Testis (tissue), 3 donors: ENCODE results near the gene ANTXR1. TPM values are rescaled to one million over a fixed set of nuclear protein-coding genes. Genes with fewer than 3 reads are reported as not detected.

Experiments used
- DNase-seq: peaks from one replicate; pipeline ENCODE4 v3.0.0-alpha.2; 2019
- H3K27ac ChIP-seq, 2 donors: fragments of 200-600 bp; sonication (generic); one replicate each; pipeline ENCODE4 v1.5.1; 2019
- H3K27me3 ChIP-seq: fragments of 200-600 bp; sonication (generic); one replicate; pipeline ENCODE4 v1.5.1; 2019
- H3K36me3 ChIP-seq: fragments of 200-600 bp; sonication (generic); one replicate; pipeline ENCODE4 v1.5.1; 2017; ENCODE audit warnings: low read depth; ENCODE audit errors: missing control alignments
- H3K4me1 ChIP-seq: fragments of 200-600 bp; sonication (generic); one replicate; pipeline ENCODE4 v1.5.1; 2019
- H3K4me3 ChIP-seq, 2 donors: fragments of 200-600 bp; sonication (generic); one replicate each; pipeline ENCODE4 v1.5.1; 2017 to 2019
- H3K9me3 ChIP-seq: fragments of 200-600 bp; sonication (generic); one replicate; pipeline ENCODE4 v1.5.1; 2017
- CTCF ChIP-seq, 3 experiments: fragments of 450-650 bp in 2 of 3; fragments of 200-600 bp in 1 of 3; sonication (generic) in 1 of 3; IDR thresholded peaks; one replicate each; pipeline ENCODE4 v1.5.1; 2016 to 2019; ENCODE audit warnings: antibody characterized with exemption in 3 of 3, mild to moderate bottlenecking in 2 of 3, moderate library complexity in 1 of 3
- POLR2A ChIP-seq: fragments of 450-650 bp; IDR thresholded peaks from one replicate; pipeline ENCODE4 v1.6.1; 2017; ENCODE audit warnings: antibody characterized with exemption, mild to moderate bottlenecking, moderate library complexity
- WGBS, 2 donors: methylation state at CpG; one replicate each; pipeline ENCODE4 v1.1.5; 2018; 5-methylcytosine and 5-hydroxymethylcytosine counted together
- intact Hi-C: fragments of 100-400 bp; cut with DNase I; formaldehyde crosslinking; loops from one replicate; pipeline ENCODE4 v1.15.1; 2023; ENCODE audit warnings: low total_unique reads
- polyA plus RNA-seq: library from polyadenylated mRNA; stranded (reverse); fragments of 350-450 nt; fragmentation: Illumina TruSeq; extraction: RNeasy Lipid Tissue Mini Kit (QIAGEN cat#74804); gene quantifications from one replicate; pipeline ENCODE4 v1.2.3, GENCODE V29; 2014; ENCODE audit warnings: low read depth, low replicate concordance; ENCODE audit not compliant: insufficient read depth
- total RNA-seq, 2 donors: library from RNA; depleted of rRNA; stranded (reverse); fragments of >200 nt; gene quantifications; one replicate each; pipeline ENCODE4 v1.2.3, GENCODE V29; 2016

ANTXR1 gene
- total and polyA plus RNA-seq, 3 donors from 2014 or later: 16.6 to 35.7 (median 20.1) TPM

GRCh38 chr2:69033461-69034095 is 20.6 kb downstream of the ANTXR1 start:
- WGBS, 2 donors: 75 to 84% methylated on average over 1 of the region's 1 CpG
- no peak for TF ChIP-seq POLR2A
- TF ChIP-seq CTCF (IDR thresholded peaks at IDR 0.05): no peak

DNA sequence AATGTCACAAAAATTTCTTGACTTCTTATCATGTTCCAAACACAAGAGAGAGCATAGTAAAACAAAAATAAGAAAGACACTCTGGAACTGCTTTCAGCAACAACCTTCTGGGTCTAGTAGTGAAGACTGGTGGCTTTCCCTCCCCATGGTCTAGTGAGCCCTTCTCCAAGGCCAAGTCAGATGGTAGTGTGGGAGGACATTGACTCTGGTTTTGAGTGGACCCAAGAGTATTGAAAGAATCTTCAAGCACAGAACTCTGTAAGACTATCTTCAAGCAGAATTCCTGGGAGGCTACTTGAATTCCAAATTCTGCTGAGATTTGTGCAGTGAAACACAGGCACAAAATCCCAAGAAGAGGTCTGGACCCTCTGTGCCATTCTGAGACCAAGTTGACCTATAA is 21.1 kb downstream of the ANTXR1 start:
- Histone ChIP-seq H3K27ac (no peak overlapping the region), H3K36me3 (no peaks in the 10 kb centered on the region), H3K9me3 (no peaks in the 10 kb centered on the region), H3K4me3 (no peak overlapping the region), H3K4me1 (no peaks in the 10 kb centered on the region), H3K27me3 (no peaks in the 10 kb centered on the region)
- intact Hi-C loops: no loop called here
- TF ChIP-seq POLR2A (no peak), CTCF (IDR thresholded peaks at IDR 0.05) (no peak)
- no peak for DNase-seq

More at GRCh38 chr2:69033461-69034095, 20.6 kb downstream of the ANTXR1 start:
- Histone ChIP-seq H3K4me1 (no peaks in the 10 kb centered on the region), H3K4me3 (no peak overlapping the region), H3K9me3 (no peaks in the 10 kb centered on the region), H3K27ac (no peak overlapping the region), H3K36me3 (no peaks in the 10 kb centered on the region), H3K27me3 (no peaks in the 10 kb centered on the region)
- intact Hi-C loops: no loop called here
- DNase-seq: no peak

- TF ChIP-seq CTCF (IDR thresholded peaks at IDR 0.05): no peak
- TF ChIP-seq POLR2A: no peak
- intact Hi-C loops: no loop called here
- H3K36me3 ChIP-seq: no peaks in the 10 kb centered on the region
- H3K9me3 ChIP-seq: no peaks in the 10 kb centered on the region
- no peaks in the 10 kb centered on the region for H3K27me3 ChIP-seq
- 83 to 95% methylated on average over 2 to 3 of the region's 3 CpGs for WGBS, 2 donors
- H3K4me1 ChIP-seq: no peaks in the 10 kb centered on the region
- no peak for DNase-seq
- H3K4me3 ChIP-seq: no peak overlapping the region
- H3K27ac ChIP-seq: no peak overlapping the region
Observed at GRCh38 chr2:69034845-69035244, 21.9 kb downstream of the ANTXR1 start.

GRCh38 chr2:69036926-69037325 is 23.9 kb downstream of the ANTXR1 start:
- Histone ChIP-seq H3K4me1 (no peaks in the 10 kb centered on the region), H3K27ac (no peak overlapping the region), H3K27me3 (no peaks in the 10 kb centered on the region), H3K9me3 (no peaks in the 10 kb centered on the region), H3K36me3 (no peaks in the 10 kb centered on the region), H3K4me3 (no peak overlapping the region)
- DNase-seq: no peak
- TF ChIP-seq POLR2A (no peak), CTCF (IDR thresholded peaks at IDR 0.05) (no peak)
- intact Hi-C loops: no loop called here
- WGBS, 2 donors: 97 to 100% methylated on average over 3 to 4 of the region's 4 CpGs

DNA sequence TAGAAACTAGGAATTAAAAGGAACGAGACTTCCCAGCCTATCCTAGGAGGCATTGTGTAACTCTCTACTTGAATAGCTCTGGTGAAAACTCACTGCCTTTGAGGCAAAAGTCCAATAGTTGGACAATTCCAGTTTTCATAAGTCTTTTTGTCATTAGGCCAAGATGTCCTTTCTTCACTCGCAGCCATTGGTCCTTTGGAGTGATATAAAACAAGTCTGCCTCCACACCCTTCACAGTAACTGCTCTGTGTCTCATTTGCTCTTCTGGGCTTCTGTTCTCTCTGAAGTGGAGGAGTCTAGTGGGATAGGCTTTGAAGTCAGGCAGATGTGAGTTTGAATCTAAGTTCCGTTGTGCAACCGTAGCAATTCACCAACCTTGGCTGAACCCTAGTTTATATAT is 28.2 kb downstream of the ANTXR1 start:
- intact Hi-C loops: no loop called here

More for the DNA sequence above, 28.2 kb downstream of the ANTXR1 start:
- H3K4me3 ChIP-seq: no peak overlapping the region
- no peaks in the 10 kb centered on the region for H3K4me1 ChIP-seq
- H3K27ac ChIP-seq: no peak overlapping the region
- no peaks in the 10 kb centered on the region for H3K9me3 ChIP-seq
- TF ChIP-seq CTCF (IDR thresholded peaks at IDR 0.05) (no peak), POLR2A (no peak)
- no peaks in the 10 kb centered on the region for H3K27me3 ChIP-seq
- 80 to 84% methylated on average over 4 of the region's 4 CpGs for WGBS, 2 donors
- DNase-seq: no peak
- no peaks in the 10 kb centered on the region for H3K36me3 ChIP-seq
